GM21786 (cell line): ENCODE data around the gene MAML2.

Experiments used
- ATAC-seq: cut with Tn5 transposase; IDR thresholded peaks from one replicate; pipeline ENCODE4 v1.9.1; 2021; ENCODE audit not compliant: unreplicated experiment

MAML2 gene

DNA sequence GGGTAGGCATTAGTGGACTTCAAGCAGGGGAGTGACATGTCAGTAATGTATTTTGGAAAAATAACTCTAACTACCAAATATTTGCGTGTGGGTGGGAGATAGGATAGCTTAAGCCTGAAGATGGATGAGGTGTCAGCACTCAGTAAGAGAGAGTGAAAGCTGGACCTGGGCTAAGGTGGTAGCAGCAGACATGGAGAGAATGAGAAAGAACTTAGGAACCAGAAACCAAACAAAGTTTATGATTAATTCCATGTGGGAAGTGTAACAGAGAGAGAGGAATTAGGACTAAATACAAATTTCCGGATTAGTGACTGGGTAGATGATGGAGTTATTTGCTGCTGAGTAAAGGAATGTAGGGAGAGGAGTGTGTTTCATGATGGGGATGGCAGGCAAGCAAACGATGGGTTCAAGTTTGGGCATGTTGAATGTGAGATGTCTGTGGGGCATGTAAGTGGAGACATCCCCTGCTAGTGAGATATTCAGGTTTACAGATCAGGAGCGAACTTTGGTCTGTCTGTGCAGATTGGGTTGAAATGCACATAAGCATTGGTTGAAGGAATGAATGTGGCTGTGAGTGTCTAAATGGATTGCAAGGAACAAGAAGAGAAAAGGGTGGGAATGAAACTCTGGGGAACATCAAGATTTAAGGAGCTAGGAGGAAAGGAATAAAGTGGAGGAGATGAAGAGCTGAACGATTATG lies 233.5 kb downstream of the MAML2 start:
- no peak for ATAC-seq

DNA sequence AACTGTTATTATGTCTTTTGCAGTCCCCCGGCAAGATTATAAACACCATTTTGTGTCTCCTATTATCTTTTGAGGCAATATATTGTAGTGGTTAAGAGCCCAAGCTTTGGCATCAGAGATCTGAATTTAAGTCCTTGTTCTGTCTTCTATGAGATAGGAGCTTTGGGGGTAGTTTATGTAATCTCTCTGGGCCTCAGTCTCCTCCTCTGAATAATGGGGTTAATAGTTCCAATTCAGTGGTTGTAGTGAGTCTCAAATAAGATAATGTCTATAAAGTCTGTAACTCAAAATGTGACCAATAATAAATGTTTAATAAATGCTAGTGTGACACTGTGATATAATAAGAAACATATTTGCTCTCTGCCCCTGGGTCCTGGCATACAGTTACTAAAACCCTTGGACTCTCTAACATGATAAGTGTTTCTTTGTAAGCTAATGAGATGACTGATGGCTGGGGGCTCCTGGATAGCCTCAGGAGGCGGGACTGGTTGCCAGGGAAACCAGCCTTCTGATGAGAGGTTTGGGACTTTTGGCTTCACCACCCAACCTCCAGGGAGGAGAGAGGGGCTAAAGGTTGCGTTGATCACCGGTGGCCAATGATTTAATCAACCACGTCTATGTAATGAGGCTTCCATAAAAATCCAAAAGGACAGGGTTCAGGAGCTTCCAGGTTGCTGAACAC lies 235.7 kb downstream of the MAML2 start:
- ATAC-seq = no peak

DNA sequence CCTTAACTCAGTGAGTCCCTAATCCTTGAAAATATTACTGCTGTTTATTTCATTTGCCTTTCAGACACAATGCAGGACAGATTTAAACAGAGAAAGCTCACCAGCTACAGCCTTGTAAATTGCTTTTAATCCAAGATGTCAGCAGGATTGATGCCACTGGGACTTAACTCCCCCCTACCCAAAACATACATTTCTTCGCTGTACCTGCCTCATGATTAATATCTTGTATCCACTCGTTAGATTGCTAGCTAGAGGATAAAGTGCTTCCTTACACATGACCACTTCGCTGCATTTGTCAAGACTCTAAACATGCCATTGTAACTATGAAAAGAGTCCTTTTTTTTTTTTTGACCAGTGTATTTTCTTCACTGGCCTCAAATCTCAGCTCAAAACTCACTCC lies 236.3 kb downstream of the MAML2 start:
- ATAC-seq = no peak

DNA sequence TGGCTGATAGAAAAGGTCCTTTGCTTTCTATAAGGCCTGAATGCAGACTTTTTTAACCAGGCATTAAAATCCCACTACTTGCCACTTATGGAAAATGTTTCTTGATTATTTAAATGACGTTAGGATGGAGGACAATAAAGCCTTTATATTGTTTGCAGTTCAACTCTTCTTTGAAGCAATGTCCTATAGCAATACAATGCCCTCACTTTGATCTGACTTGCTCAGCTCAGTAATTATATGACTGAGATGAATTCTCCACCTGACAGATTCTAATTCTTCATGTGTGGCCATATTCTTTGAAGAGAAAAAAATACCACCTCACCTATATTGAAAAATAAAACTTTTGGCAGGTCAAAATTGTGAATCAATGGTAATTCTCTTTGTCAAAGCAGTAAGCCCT lies 237.1 kb downstream of the MAML2 start:
- no peak for ATAC-seq

DNA sequence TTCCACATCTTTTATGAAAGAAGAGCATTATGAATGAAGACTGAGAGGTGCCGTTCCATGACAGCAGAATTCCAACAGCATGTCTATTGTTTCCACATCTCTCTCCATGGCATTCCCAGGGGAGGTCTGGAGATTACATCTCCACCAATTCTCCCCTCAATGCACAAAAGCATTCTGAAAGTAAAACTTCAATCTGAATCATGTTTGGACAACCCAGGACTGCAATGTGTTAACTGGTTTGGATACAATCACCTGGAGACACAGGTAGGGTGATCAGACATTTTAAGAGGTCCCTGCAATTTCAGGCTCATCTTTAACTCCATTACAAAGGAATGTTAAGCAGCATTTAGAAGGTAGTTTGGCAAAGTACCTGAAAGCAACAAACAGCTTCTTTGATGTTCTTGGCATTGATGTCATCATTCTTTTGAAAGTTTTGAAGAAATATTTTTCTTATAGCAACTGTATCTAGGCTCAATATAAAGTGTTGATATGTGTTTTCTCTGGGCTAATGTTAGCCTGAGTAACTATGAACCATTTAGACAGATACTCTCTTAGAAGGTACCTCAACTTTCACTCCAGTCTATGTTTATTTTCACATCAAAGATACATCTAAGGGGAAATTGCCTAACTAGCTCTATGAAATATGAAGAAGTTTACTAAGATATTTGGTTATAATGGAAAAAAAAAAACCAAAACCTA lies 237.6 kb downstream of the MAML2 start:
- no peak for ATAC-seq

DNA sequence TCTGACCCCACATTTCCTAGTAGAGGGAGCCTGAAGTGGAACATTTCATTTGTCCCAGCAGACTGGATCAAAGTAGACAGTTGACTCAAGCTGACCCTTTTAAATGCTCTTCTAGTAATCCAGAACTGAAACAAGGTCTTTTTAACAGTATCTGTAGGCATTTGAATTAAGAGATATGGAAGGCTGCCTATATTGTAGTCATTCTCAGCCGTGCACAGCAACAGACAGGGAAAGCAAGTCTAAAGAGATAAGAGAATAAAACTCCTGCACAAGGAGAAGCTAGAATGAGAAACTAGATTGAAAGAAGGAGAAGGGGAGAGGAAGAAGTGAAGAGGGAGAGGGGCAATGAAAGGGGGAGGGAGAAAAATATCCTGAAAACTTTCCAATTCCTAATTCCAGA lies 238.5 kb downstream of the MAML2 start:
- no peak for ATAC-seq

DNA sequence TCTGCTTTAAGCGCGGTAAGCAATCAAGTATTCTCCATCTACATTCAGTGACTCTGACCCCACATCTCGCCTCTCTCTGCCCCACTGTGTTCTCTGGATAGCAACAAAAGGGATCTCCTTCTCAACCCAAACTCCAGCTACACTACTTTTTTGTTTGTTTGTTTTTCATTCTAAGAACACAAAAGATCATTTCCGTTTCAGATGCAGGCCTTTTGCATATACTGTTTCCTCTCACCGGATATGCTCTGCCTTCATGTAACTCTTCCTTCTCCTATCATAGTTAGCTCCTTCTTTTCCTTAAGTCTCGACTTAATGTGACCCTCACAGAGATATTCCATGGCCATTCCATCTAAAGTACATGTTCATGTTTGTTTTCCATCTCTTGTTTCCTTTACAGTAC lies 239.3 kb downstream of the MAML2 start:
- ATAC-seq = no peak

DNA sequence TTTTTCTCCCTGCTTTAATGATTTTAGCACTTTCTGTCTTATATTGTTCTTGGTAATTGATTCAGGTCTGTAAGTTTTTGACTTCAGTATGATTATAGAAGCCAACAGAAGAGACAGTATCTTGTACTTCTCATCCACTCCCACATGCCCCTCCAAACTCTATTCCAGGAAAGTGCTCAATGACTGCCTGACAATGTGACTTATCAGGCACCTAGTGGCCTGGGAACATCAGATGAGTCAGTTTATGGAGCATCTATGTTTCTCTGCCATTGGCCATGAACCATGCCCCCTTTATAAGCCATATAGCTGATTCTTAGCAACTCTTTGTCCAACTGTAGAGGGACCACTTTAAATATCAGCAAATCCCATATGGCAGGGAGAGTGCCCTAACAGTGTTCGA lies 239.9 kb downstream of the MAML2 start:
- no peak for ATAC-seq

DNA sequence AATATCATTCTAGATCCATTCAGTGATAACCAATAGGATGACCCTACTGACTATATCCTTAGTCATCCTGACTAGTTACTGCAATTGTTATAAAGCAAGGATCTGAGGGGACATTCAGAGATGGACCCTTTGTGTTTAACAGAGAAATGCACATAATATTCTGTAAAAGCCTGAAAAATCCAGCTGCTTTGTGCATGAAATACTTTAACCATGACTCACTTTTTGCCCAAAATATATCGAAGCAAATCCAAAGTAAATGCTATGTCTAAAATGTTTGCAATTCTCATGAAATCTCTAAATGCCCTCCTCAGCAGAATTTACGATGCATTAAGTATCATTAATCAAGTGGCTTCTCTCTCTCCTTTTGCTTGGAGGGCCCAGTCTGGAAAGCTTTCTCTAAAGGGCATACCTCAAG lies 240.3 kb downstream of the MAML2 start:
- no peak for ATAC-seq

DNA sequence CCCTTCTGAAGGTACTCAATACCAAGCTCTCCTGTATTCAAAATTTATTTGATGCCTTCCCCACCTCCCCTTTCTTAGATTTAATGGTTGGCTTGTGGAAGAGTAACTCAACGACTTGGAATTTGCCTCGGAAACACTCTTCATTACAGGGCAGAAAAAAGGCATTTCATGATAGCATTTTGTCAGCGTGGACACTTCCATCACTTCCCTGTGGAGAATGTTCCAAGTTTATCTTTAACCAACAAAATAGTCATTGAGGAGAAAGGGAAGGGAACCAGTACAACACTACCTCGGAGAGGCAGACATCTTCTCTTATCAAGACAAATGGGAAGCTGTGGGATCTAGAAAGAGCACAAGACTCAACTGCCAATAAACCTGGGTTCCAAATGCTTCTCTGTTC lies 241.8 kb downstream of the MAML2 start:
- ATAC-seq = no peak

DNA sequence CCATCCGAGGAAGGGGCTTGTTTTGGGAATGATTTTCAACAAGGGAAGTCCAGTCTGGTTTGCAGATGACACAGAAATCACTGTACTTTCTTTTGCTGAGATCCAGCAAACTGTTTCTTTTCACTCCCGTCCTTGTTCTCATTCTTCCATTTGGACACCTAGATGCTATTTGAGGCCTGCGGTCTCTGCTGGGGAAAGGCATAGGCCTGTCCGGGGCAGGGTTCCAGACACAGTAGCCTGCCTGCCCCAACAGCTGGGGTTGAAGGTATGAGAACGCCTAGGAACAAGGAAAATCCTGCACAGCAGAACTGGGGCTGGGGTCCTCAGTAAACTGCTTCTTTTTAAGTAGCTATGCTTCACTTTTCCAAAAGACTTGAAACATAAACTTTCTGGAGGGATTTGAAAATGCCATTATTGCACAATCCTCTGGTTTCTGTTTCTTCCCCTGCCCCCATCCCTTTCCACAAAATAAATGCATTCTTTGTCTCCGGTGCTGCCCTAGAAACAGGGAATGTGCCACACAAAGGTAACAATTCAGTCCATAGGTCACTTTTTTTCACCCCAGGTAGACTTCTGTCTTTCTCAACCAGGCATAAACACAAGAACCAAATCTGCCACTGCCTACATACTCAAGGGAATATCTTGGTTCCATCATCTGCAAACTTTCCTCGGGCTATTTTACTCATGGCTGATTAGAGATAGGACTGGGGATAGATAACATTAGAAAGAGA lies 244.3 kb downstream of the MAML2 start:
- ATAC-seq = no peak

DNA sequence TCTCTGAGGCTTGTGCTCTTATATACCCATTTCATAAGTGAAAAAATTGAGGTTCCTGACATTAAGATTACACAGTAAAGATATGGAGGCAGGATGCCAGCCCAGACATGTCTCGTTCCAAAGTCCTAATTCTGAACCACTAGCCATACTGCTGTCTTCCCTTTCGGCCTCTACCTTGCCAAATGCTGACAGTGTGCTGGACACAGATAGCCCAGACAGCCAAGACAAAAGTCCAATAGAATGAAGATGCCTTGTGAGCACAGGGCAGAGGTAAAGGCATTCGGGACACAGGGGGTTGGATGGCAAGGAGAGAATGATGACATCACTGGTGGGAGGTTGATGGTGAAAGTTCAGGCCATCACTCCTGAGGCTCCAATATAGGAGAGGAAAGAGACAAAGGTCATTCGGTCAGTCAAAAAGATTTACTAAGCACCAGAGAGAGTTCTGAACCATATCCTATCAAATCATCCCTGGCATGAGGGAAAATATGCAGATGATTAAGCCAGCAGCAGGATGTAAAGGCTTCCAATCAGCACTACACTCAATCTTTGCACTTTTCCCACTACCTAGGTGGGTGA lies 245.1 kb downstream of the MAML2 start:
- ATAC-seq = no peak

DNA sequence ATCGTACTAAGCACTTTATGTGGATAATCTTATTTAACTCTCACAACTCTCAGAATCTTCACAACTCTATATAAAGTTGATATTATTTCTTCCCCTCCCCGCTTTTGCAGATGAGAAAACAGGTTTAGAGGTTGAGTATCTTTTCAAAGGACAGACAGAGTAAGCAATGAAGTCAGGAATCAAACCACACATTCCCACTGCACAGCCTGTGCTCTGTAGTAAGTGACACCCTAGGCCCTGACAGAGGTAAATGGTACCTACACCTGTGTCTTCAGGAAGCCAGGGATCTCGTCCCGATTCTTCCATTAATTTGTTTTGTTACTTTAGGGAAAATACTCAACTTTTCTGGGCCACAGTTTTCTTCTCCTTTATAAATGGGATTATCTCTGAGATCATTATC lies 246.6 kb downstream of the MAML2 start:
- ATAC-seq = no peak

DNA sequence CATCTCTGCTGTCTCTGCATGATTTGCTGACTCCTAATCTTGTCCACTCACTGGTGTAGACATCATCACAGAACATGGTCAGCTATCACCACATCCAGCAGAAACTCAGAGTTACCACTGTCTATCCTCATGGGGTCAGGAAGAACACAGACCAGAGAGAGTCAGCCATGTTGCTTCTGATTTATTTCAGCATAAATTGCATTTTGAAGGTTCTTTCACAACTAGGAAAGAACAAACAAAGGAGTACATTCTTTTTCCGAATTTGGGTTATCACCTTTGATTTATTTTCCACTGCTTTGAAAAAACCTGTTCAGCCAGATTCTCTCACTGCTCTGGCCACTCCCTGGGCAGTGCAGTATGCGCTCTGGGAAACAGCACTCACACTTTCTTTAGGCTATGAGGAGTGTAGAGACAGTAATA lies 247.1 kb downstream of the MAML2 start:
- no peak for ATAC-seq

DNA sequence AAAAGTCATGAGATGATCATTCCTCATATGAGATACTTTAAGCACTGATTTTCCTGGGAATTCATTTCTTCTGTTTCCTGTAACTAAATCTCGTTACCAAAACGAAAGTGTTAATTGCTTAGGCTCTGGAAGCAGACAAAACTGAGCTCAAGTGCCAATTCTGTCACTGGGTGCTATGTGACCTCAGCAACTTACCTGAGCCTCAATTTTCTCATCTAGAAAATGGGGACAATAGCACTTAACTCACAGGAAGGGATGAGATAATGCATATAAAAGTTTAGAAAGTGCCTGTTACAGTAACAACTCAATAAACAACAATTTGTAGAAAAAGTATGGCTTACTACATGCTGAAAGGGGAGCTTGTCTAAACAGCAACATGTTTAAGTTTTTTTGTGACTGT lies 248.8 kb downstream of the MAML2 start:
- ATAC-seq = no peak

DNA sequence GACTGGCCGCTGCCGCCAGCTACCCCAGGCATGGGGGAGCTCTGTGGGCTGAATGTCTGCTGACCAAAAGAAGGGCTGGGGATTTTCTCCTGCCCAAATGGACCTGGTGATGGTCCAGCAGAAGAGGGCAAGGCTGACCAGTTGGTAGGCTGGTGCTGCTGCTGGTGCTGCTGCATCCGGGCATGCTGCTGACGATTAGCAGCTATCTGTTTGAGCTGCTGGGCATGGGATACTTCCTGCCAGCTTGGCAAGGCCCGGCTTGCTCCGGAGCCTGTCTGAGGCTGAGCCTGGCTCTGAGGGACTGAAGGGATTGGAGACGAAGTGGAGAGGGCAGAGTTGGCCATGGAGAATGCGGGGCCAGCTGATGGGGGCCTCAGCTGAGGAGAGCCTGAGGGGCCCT lies 250.5 kb downstream of the MAML2 start:
- ATAC-seq = no peak

DNA sequence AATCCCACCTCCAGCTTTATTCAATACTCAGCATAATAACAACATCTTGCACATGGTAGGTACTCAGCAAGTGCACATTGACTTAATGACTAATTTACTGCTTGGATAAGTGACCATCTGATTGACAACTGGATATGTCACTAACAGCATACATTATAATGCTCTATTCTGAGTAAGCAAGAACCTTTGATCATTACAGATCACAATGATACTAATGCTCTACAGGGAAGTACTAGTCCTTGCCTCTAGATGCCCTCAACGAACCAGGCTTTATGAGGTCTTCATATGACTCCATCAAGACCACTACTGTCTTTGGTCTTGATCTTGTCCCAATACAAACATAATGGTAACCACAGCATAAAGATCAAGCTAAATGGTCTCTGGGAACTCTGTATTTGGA lies 251.5 kb downstream of the MAML2 start:
- ATAC-seq = no peak

DNA sequence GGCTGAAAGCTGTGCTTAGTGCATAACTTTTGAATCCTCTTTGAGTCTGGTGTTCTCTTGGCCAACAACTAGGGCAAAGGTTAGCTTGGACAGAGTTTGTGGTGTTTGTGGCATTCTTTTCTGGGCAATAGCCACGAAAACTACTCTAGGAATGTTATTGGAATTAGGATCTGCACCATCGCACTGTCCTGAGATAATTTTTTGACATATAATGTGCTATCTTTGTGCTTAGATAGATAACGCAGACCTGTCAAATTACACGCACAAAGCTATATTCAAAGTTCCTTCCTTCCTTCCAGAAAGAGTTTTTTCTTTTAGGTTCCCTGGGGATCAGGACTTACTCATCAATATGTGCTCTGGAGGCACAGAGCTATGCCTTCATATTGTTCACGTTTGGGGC lies 252.3 kb downstream of the MAML2 start:
- no peak for ATAC-seq

DNA sequence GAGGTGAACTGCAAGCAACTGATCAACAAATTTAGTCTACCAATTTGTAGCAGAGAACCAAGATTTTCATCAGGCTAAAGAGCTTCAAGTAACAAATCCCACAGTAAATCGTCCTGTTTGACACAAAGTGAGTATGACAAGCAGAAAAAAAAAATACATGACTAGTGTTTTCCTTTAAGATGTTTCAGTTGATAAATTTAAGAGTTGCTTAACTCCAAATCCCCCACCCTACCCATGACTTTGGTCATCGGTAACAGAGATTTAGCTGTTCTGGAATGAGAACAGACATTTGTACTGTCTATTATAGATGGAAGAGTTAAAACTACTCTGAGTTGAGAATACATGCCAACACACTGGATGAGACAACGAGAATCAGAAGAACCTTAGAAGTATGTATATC lies 254.1 kb downstream of the MAML2 start:
- no peak for ATAC-seq

DNA sequence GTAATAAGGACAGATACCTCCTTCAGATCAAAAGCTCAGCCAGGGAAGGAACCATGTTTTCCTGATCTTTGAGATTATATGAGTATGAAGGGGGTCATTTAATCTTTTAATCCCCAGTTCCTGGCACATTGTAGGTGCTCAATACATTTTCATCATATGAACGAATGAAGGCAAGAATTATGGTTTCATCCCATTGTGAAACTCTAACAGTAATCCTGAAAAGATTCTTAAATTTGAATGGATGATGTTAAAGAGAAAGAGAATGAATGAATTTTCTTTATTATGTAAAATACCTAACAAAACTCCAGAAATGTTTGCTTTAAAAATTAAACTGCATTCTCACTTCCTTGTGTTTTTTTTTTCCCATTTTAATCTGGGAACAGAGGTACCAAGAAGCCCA lies 256.9 kb downstream of the MAML2 start:
- ATAC-seq = no peak

DNA sequence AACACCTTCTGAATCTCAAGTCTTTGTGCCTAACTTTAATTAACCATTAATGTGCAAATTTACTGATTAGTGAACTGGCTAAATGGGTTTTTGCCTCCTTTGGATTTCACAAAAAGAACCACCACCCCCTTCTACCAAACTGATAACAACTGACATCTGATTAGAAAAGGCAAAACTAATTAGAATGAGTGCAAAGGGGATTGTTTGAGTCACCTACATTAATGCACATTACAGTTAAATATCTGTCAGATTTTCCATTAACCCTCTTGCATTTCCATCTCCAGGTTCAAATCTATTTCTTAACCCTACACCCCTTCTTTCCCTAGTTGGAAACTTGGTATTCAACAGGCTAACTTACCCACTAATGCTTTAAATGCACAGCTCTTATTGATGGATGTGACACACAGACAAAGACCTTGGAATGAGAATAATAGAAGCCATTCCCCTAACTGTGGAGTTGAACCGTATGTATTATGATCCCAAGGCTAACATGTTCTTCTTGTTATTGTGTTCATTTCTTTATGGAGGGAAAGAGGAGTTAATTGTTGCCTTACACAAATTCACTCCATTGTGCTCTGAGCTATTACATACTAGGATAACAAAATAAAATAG lies 257.6 kb downstream of the MAML2 start:
- ATAC-seq = no peak
